Memory B cell (primary cell): ENCODE measurements around the gene FPR2.
A peak's percentile ranks its signal among the peaks of the same experiment; 100 is the strongest.

ENCODE experiments used
- ATAC-seq: fragments of 150-1000 bp; cut with Tn5 transposase; 2 replicates; pipeline ENCODE4 v1.10.0; 2021; ENCODE audit warnings: low read depth, mild to moderate bottlenecking, moderate library complexity
- DNase-seq, 2 donors: peaks; one replicate each; pipeline ENCODE4 v3.0.0; 2022; ENCODE audit warnings: low spot score in 2 of 2
- H3K27ac Mint-ChIP-seq: one replicate; pipeline ENCODE4 v1.8.0; 2022; ENCODE audit warnings: mild to moderate bottlenecking, moderate library complexity, mixed read lengths
- H3K27me3 Mint-ChIP-seq: one replicate; pipeline ENCODE4 v1.8.0; 2022; ENCODE audit warnings: mixed read lengths
- H3K36me3 Mint-ChIP-seq: one replicate; pipeline ENCODE4 v1.8.0; 2022; ENCODE audit warnings: mild to moderate bottlenecking, mixed read lengths
- H3K4me1 Mint-ChIP-seq: one replicate; pipeline ENCODE4 v1.8.0; 2022; ENCODE audit warnings: mixed read lengths
- H3K4me3 Mint-ChIP-seq: one replicate; pipeline ENCODE4 v1.8.0; 2022; ENCODE audit warnings: mild to moderate bottlenecking, moderate library complexity, mixed read lengths
- H3K9me3 Mint-ChIP-seq: one replicate; pipeline ENCODE4 v1.8.0; 2022; ENCODE audit warnings: mixed read lengths

The FPR2 gene, protein sequence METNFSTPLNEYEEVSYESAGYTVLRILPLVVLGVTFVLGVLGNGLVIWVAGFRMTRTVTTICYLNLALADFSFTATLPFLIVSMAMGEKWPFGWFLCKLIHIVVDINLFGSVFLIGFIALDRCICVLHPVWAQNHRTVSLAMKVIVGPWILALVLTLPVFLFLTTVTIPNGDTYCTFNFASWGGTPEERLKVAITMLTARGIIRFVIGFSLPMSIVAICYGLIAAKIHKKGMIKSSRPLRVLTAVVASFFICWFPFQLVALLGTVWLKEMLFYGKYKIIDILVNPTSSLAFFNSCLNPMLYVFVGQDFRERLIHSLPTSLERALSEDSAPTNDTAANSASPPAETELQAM

DNA sequence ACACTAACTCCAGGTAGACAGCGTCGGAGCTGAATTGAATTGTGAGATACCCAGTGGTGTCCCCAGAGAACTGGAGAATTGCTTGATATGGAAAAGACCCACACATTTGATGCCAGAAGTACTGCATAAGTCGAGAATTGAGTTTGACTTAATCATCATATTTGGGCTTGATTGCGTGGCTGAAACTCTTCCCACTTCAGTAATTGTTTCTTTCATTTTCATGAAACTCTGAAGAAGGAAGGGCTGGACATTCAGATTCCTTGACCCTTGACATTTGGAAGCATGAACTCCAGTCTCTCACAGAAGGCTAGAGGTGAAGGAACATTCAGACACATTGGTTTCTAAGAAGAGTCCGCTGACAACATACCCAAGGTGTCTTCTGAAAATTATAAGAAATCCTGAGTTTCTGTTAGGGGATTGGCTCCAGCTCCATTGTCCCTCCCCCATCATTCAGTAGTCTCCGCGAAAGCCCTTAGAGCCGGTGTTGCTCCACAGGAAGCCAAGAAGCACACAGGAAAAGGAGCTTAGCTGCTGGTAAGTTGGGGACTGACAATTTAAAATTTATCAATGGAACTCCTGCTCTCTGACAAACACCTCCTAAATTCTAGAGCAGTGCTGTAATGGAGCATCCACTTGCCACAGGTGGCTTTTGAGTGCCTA, at the start of gene FPR2:
Gene FPR2 (plus strand): TSS at position 484 of the 660 bp plus-strand sequence. CDS start 7,479 bp downstream, outside the sequence.
- ATAC-seq (no peak), DNase-seq (no peak)
- Mint-ChIP-seq H3K4me3 (no peak within 1 kb of the TSS), H3K27ac (no peak within 1 kb of the TSS), H3K4me1 (peaks cover 4% of the 10 kb centered on the region), H3K36me3 (no peaks in the 10 kb centered on the region), H3K9me3 (peaks cover 10% of the 10 kb centered on the region), H3K27me3 (peaks cover 16% of the 10 kb centered on the region)

DNA sequence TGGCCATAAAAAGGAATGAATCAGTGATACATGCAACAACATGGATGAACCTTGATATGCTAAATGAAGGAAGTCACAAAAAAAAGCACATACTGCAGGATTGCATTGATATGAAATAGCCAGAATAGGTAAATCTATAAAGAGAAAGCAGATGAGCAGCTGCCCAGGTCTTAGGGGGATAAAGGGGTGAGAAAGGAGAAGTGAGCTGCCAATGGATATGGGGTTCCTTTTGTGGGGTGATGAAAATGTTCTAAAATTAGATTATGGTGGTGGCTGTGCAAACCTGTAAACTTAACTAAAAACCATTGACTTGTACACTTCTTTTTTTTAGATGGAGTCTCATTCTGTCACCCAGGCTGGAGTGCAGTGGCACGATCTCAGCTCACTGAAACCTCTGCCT, 49.3 kb upstream of the FPR2 start:
- Mint-ChIP-seq H3K4me3 (no peak overlapping the region), H3K9me3 (peaks cover 10% of the 10 kb centered on the region), H3K27me3 (peaks cover 12% of the 10 kb centered on the region), H3K4me1 (peaks cover 30% of the 10 kb centered on the region), H3K36me3 (peaks cover 5% of the 10 kb centered on the region), H3K27ac (no peak overlapping the region)
- DNase-seq (no peak), ATAC-seq (no peak)

DNA sequence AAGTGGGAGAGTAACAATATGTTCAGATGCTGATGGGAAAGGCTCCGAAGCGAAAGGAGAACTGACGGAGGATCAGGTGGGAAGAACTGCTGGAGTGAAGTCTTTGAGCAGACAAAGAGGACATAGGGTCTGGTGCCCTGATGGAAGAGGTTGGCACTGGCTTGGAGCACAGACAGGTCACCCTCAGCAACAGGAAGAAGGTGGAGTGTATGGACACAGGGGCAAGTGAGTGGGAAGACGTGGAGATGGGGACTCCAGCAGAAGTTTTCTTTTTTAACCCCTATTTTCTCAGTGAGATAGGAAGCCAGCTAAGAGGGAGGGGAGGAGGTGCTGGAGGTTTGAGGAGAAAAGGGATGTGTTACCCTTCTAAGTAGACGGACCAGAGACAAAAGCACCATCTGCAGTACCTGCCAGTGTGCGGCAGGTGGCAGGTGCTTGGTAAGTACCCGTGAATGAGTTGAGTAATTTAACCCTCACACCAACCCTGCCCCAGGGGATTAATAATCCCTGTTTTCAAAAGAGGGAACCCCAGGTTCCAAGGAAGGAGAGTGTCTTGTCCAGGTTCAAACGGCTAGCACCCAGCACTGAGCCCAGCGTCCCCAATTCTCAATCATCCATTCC, 48.4 kb upstream of the FPR2 start:
- DNase-seq: no peak
- peaks cover 3% of the 10 kb centered on the region for H3K36me3 Mint-ChIP-seq

DNA sequence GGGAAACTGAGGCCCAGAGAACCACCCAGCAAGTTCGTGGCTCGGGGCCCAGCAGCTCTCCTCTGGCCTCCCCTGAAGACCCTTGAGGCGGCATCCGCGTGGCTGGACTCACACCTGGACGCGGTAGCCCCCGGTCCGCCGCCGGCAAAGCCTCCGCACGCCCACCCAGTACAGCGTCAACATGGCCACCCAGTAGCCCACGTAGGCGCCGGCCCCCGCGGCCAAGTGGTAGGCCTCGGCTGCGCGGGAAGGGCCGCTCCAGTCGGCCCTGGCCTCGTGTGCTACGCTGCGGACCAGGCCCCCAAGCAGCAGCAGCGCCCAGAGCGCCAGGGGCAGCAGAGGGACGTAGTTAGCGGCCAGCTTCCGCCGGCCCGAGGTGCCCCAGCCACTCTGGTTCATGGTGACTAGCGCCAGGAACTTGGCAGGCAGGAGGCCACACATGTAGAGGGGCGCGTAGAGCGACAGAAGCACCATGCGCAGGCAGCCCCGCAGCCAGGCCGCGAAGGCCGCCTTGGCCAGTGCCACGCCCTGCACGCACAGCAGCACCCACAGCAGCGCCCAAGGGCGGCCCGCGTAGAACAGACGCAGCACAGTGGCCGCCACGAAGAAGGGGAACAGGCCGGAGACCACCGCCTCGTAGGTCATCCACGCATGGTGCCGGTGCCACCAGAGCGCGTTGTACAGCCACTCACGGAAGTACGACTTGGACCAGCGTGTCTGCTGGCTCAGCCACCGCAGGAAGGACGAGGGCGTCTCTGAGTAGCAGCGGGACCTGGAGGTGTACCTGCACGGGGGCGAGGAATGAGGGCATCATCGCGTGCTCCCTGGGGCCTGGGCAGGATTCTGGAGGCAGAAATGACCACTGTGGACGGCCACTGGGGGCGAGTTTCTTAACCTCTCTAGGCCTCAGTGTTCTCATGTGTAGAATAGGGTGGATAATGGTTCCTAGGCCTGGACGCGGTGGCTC, 47.4 kb upstream of the FPR2 start:
- peaks cover 17% of the 10 kb centered on the region for H3K27me3 Mint-ChIP-seq
- DNase-seq (no peak), ATAC-seq (no peak)
- H3K27ac Mint-ChIP-seq: no peak overlapping the region
- no peak overlapping the region for H3K4me3 Mint-ChIP-seq
- H3K36me3 Mint-ChIP-seq: peaks cover 3% of the 10 kb centered on the region
- H3K9me3 Mint-ChIP-seq: peaks cover 10% of the 10 kb centered on the region
- H3K4me1 Mint-ChIP-seq: peaks cover 28% of the 10 kb centered on the region

More for the DNA sequence above, 48.4 kb upstream of the FPR2 start:
- ATAC-seq: peak; percentile 44
- Mint-ChIP-seq H3K27ac (peak overlapping the region; percentile 9), H3K27me3 (peaks cover 14% of the 10 kb centered on the region), H3K4me3 (no peak overlapping the region), H3K4me1 (peaks cover 30% of the 10 kb centered on the region), H3K9me3 (peaks cover 10% of the 10 kb centered on the region)

DNA sequence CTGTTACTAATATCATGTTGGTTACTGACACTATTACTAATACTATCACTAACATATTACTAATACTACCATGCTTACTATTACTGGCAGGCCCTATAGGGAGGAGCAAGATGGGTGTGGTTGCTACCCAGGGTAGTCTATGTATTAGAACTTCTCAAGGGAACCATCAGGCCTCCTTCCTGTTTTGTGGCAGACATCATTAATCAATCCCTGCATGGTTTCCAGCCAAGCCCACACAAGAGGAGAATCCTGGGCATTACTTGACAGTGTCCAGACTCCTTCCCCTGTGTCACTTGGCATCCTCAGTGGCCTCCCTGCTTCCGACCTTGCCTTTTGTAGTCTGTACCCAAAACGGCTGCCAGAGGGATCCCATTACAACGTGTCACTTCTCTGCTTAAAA, 46.1 kb upstream of the FPR2 start:
- H3K27me3 Mint-ChIP-seq: peaks cover 21% of the 10 kb centered on the region
- DNase-seq: no peak
- no peak overlapping the region for H3K4me3 Mint-ChIP-seq
- H3K27ac Mint-ChIP-seq: no peak overlapping the region
- peaks cover 27% of the 10 kb centered on the region for H3K4me1 Mint-ChIP-seq
- ATAC-seq: no peak
- peaks cover 11% of the 10 kb centered on the region for H3K9me3 Mint-ChIP-seq
- H3K36me3 Mint-ChIP-seq: peaks cover 6% of the 10 kb centered on the region

DNA sequence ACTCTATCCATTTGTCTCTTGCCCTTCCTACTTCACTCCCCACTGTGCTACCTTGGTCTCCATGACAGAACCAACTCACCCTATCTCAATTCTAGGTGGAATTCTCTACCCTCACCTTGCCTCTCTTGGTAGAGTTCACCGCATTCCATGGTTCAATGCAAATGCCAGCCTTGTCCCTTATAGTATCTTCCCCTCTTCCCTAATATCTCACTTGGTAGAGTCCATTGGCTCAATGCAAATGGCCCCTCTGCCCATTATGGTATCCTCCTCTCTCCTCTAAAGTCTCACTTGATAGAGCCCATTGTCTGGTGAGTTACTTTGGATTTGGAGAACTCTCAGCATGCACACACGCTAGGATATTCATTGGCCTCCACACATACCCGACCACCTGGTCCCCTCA, 45.1 kb upstream of the FPR2 start:
- Mint-ChIP-seq H3K9me3 (peaks cover 12% of the 10 kb centered on the region), H3K4me3 (no peak overlapping the region), H3K4me1 (peaks cover 20% of the 10 kb centered on the region), H3K36me3 (peaks cover 6% of the 10 kb centered on the region), H3K27me3 (peaks cover 24% of the 10 kb centered on the region), H3K27ac (no peak overlapping the region)
- no peak for ATAC-seq
- no peak for DNase-seq

DNA sequence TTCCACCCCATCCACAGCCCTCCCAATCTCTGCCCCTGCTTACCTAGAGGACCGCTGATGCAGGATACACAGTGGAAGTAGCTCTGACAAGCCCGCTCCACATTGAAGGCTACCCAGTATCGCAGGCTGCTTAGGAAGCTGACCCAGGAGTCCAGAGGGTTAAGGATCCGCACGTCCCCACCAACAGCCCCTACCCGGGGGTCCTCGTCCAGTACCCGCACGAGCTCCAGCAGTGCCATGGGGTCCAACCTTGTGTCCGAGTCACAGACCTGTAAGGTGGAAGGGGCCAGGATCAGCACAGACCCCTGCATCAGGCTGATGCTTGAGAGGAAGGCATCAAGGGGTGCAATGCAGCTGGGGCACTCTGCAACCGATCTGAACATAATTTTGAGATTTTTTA, 44.1 kb upstream of the FPR2 start:
- Mint-ChIP-seq H3K36me3 (peaks cover 6% of the 10 kb centered on the region), H3K4me1 (peaks cover 12% of the 10 kb centered on the region), H3K9me3 (peaks cover 12% of the 10 kb centered on the region), H3K27me3 (peaks cover 26% of the 10 kb centered on the region), H3K4me3 (no peak overlapping the region), H3K27ac (no peak overlapping the region)
- ATAC-seq: no peak
- DNase-seq: no peak

DNA sequence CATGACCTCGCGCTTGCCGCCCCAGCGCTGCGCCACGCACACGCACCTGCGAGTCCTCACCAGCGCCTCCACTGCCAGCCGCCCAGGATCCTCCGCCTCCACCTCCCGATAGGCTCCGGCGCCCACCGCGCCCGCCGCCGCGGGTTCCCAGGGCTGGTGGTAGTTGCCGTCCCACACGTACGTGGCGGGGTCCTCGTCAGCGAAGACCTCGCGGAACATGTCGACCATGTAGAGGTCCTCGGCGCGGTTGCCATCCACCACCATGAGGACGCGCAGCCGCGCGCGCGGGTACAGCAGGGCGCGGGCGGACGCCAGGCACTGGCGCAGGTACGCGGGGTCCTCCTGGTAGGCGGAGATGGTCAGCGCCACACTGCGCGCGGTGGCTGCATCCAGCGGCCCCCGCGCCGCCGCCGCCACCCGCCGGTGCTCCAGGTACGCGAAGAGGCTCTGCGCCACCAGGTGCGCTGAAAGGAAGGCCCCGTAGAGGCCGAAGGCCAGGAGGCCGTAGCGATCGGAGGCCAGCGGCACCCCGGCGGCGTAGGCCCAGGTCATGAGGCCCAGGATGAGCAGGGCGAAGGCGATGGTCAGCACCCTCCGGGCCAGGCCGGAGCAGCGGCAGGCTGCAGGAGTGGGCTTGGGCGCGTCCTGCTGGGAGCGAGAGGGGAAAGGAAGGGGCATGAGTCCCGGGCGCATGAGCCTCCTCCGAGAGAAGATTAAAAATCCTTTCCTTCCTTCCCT, 41.6 kb upstream of the FPR2 start:
- H3K4me3 Mint-ChIP-seq: no peak overlapping the region
- H3K9me3 Mint-ChIP-seq: peaks cover 20% of the 10 kb centered on the region
- no peak for DNase-seq
- peaks cover 15% of the 10 kb centered on the region for H3K4me1 Mint-ChIP-seq
- peaks cover 36% of the 10 kb centered on the region for H3K27me3 Mint-ChIP-seq
- no peak for ATAC-seq
- no peak overlapping the region for H3K27ac Mint-ChIP-seq
- H3K36me3 Mint-ChIP-seq: peaks cover 11% of the 10 kb centered on the region

DNA sequence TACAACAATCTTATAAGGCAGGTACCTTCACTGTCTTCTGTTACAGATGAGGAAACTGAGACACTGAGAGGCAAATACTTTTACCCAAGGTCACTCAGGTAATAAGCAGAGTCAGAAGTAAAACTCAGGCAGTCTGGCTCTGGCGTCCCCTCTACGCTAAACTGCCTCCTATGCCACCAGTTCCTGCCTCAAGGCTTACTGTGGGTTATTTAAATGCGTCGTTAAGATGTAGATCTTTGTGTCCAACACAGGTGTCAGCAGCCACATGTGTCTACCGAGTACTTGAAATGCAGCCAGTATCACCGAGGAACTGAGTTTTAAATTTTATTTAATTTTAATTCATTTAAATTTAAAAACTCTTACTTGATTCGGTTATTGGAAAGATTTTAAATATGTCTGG, 39.1 kb upstream of the FPR2 start:
- H3K36me3 Mint-ChIP-seq: peaks cover 10% of the 10 kb centered on the region
- no peak overlapping the region for H3K27ac Mint-ChIP-seq
- DNase-seq: no peak
- peaks cover 9% of the 10 kb centered on the region for H3K4me1 Mint-ChIP-seq
- H3K4me3 Mint-ChIP-seq: no peak overlapping the region
- H3K27me3 Mint-ChIP-seq: peaks cover 32% of the 10 kb centered on the region
- ATAC-seq: no peak
- peaks cover 13% of the 10 kb centered on the region for H3K9me3 Mint-ChIP-seq

DNA sequence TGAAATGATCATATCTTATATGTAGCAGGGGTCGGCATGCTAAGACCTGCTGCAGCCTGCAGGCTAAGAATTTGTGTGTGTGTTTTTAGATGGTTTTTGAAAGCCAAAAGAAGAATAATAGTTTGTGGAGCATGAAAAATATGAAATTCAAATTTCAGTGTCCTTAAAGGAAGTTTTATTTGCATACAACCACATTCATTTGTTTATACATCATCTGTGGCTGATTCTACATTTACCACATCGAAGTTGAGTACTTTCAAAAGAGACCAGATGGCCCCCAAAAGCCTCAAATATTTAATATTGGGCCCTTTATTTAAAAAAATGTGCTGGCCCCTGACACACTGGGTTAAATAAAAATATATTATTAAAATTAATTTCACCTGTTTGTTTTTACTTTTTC, 38.5 kb upstream of the FPR2 start:
- no peak for DNase-seq
- ATAC-seq: no peak
- H3K36me3 Mint-ChIP-seq: peaks cover 10% of the 10 kb centered on the region
- no peak overlapping the region for H3K4me3 Mint-ChIP-seq
- H3K4me1 Mint-ChIP-seq: peaks cover 9% of the 10 kb centered on the region
- H3K27me3 Mint-ChIP-seq: peaks cover 36% of the 10 kb centered on the region
- peaks cover 13% of the 10 kb centered on the region for H3K9me3 Mint-ChIP-seq
- no peak overlapping the region for H3K27ac Mint-ChIP-seq

DNA sequence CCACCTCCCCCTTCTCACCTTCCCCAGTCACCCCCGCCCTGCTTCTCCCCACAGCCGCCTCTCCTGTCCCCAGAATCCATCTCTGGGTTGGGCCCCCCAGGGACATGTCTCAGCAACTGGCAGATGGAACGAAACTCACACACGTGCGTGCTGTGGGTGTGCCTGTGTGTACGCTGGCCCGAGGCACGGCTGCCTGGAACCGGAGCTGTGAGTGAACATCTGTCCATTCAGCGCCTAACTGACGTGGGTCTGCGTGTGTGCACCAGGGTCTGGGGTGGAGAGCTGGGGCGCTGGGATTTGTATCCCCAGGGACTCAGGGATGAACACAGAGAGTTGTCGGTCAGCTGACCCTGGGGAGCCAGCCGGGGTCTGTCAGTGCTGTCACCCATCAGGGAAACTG, 36.4 kb upstream of the FPR2 start:
- Mint-ChIP-seq H3K36me3 (peaks cover 15% of the 10 kb centered on the region), H3K4me3 (no peak overlapping the region), H3K27ac (no peak overlapping the region), H3K4me1 (peaks cover 7% of the 10 kb centered on the region), H3K9me3 (peaks cover 11% of the 10 kb centered on the region), H3K27me3 (peaks cover 40% of the 10 kb centered on the region)
- no peak for ATAC-seq
- no peak for DNase-seq

DNA sequence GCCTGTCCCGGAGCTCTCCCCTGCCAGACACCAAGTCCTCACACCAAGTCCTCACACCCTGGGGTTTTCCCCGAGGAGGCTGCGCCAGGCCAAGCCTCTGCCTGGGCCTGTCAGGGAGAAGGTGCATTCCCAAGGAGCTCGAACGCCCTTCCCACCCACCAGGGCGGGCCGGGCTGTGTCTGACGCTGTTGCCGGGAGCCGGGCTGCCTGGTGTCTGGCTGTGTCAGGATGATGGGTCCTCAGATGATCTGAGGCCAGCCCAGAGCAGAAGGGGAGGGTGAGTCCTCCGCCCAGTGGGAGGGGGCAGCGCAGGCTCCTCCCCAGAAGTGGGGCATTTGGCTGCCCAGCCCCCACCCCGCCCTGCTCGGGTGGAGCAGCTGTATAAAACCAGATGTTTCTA, 34.9 kb upstream of the FPR2 start:
- Mint-ChIP-seq H3K27ac (no peak overlapping the region), H3K9me3 (peaks cover 14% of the 10 kb centered on the region), H3K27me3 (peaks cover 37% of the 10 kb centered on the region), H3K36me3 (peaks cover 15% of the 10 kb centered on the region), H3K4me3 (no peak overlapping the region), H3K4me1 (peaks cover 7% of the 10 kb centered on the region)
- no peak for ATAC-seq
- no peak for DNase-seq

DNA sequence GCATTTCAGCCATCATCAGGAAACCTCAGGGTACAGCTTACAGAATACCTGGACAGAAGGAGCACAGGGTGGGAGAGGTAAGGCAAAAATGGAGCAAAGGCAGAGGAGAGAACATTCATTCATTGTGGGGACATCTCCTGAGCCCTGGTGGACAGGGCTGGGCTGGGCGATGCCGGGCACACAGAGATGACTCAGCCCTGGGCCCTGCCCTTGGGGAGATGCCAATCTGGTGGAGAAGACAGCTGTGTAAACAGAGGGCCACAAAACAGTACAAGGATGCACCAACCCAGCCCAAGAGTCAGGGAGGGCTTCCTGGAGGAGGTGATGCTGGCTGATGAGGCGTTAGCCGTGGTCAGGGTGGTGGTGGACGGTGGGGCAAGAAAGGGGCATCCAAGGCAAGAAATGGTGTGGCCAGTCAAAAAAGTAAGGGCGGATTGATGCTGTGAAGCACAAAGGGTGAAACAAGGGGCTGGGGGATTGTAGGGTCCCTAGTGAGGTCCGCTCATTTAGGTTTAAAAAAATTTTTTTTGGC, 33.6 kb upstream of the FPR2 start:
- ATAC-seq (no peak), DNase-seq (no peak)
- peaks cover 17% of the 10 kb centered on the region for H3K36me3 Mint-ChIP-seq
- no peak overlapping the region for H3K4me3 Mint-ChIP-seq
- no peak overlapping the region for H3K27ac Mint-ChIP-seq
- H3K4me1 Mint-ChIP-seq: peaks cover 7% of the 10 kb centered on the region
- peaks cover 37% of the 10 kb centered on the region for H3K27me3 Mint-ChIP-seq
- peaks cover 14% of the 10 kb centered on the region for H3K9me3 Mint-ChIP-seq
